ENCODE results near the gene TRABD2B. TPM values are rescaled to one million over a fixed set of nuclear protein-coding genes. Genes with fewer than 3 reads are reported as not detected.

TRABD2B gene
- total RNA-seq, 1 donor from 2014 or later, result 6.2 TPM

- H3K27me3 Mint-ChIP-seq (ENCODE audit: low read depth), result peaks cover 96% of the 10 kb centered on the region
- H3K4me1 Mint-ChIP-seq, result peaks cover 9% of the 10 kb centered on the region
- H3K4me3 Mint-ChIP-seq, result no peak overlapping the region
- no peak overlapping the region for H3K27ac Mint-ChIP-seq
- H3K9me3 Mint-ChIP-seq, result no peaks in the 10 kb centered on the region
- H3K36me3 Mint-ChIP-seq, result no peaks in the 10 kb centered on the region
- no peak for DNase-seq (ENCODE audit: low spot score in 2 of 2, unreplicated experiment in 2 of 2)
- no peak for TF ChIP-seq CTCF (IDR thresholded peaks at IDR 0.05; ENCODE audit: unreplicated experiment)
These were observed 275.1 kb downstream of the TRABD2B start for GRCh38 chr1:47722101-47722500.

DNA sequence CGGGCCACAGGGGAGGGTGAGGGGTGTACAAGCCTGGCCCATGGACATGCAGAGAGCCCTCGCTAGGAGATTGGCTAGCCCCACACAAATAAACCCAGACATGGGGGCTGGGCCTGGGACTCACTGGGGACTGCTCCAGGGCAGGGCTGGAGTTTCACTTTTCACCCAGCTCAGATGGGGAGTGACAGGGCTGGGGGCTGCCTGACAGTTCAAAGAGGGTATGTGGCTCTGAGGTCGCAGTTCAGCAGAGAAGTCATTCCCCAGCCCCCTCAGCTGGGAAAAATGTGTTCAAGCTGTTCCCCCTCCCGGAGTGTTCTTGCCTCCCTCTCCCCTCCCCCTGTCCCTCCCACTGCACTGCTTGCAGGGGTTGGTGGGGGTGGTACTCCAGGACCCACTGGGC lies 277.1 kb downstream of the TRABD2B start:
- no peaks in the 10 kb centered on the region for H3K4me1 Mint-ChIP-seq
- no peak overlapping the region for H3K4me3 Mint-ChIP-seq

DNA sequence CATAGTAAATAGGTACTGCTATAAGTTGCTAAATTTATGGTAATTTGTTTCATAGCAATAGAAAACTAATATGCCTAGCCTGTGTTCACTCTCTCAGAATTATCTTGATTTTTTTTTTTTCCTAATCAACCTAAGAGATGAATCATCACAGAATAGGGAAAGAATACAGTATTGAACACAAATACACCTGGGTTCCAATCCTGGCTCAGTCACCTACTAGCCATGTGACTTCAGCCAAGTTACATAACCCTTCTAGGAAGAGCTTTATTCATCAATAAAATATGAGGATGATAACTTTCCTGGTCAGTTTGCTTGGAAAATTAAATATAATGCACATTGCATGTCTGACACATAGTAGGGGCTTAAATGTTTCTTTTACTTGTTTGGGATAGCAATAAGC lies 279.8 kb downstream of the TRABD2B start:
- TF ChIP-seq CTCF (IDR thresholded peaks at IDR 0.05; ENCODE audit: unreplicated experiment), result no peak
- Mint-ChIP-seq H3K4me3 (no peak overlapping the region), H3K36me3 (no peaks in the 10 kb centered on the region), H3K9me3 (no peaks in the 10 kb centered on the region), H3K27me3 (ENCODE audit: low read depth) (peaks cover 98% of the 10 kb centered on the region), H3K4me1 (no peaks in the 10 kb centered on the region), H3K27ac (no peak overlapping the region)
- DNase-seq (ENCODE audit: low spot score in 2 of 2, unreplicated experiment in 2 of 2), result no peak

More for the DNA sequence above, 277.1 kb downstream of the TRABD2B start:
- Mint-ChIP-seq H3K27me3 (ENCODE audit: low read depth) (peaks cover 96% of the 10 kb centered on the region), H3K9me3 (no peaks in the 10 kb centered on the region), H3K36me3 (no peaks in the 10 kb centered on the region), H3K27ac (no peak overlapping the region)
- TF ChIP-seq CTCF (IDR thresholded peaks at IDR 0.05; ENCODE audit: unreplicated experiment), result no peak
- no peak for DNase-seq (ENCODE audit: low spot score in 2 of 2, unreplicated experiment in 2 of 2)

GRCh38 chr1:47713975-47714767 lies 283.0 kb downstream of the TRABD2B start:
- H3K36me3 Mint-ChIP-seq, result no peaks in the 10 kb centered on the region
- no peak overlapping the region for H3K27ac Mint-ChIP-seq
- no peak for TF ChIP-seq CTCF (IDR thresholded peaks at IDR 0.05; ENCODE audit: unreplicated experiment)
- DNase-seq (ENCODE audit: low spot score in 2 of 2, unreplicated experiment in 2 of 2), result no peak
- H3K27me3 Mint-ChIP-seq (ENCODE audit: low read depth), result peaks cover 99% of the 10 kb centered on the region
- H3K4me1 Mint-ChIP-seq, result peaks cover 6% of the 10 kb centered on the region
- H3K4me3 Mint-ChIP-seq, result no peak overlapping the region
- no peaks in the 10 kb centered on the region for H3K9me3 Mint-ChIP-seq

GRCh38 chr1:47713333-47713953 lies 283.7 kb downstream of the TRABD2B start:
- H3K9me3 Mint-ChIP-seq, result no peaks in the 10 kb centered on the region
- H3K4me1 Mint-ChIP-seq, result peaks cover 10% of the 10 kb centered on the region
- no peak for TF ChIP-seq CTCF (IDR thresholded peaks at IDR 0.05; ENCODE audit: unreplicated experiment)
- H3K4me3 Mint-ChIP-seq, result no peak overlapping the region
- H3K27me3 Mint-ChIP-seq (ENCODE audit: low read depth), result peaks cover 99% of the 10 kb centered on the region
- H3K27ac Mint-ChIP-seq, result no peak overlapping the region
- H3K36me3 Mint-ChIP-seq, result no peaks in the 10 kb centered on the region
- no peak for DNase-seq (ENCODE audit: low spot score in 2 of 2, unreplicated experiment in 2 of 2)

All from mesothelial cell of epicardium (in vitro differentiated cells).